Thyroid gland (tissue), 4 donors: ENCODE data around the gene ARID3C. TPM values are rescaled to one million over a fixed set of nuclear protein-coding genes. Genes with fewer than 3 reads are reported as not detected.

Experiments
- DNase-seq, 2 donors: peaks; one replicate each; pipeline ENCODE4 v3.0.0-alpha.2; 2019
- H3K27ac ChIP-seq, 3 donors: fragments of 200-600 bp; sonication (generic); 1 replicate in 2 of 3; 2 replicates in 1 of 3; pipeline ENCODE4 v1.5.1; 2016 to 2019; ENCODE audit warnings: mild to moderate bottlenecking in 1 of 3, moderate library complexity in 1 of 3
- H3K27me3 ChIP-seq: fragments of 200-600 bp; sonication (generic); one replicate; pipeline ENCODE4 v1.5.1; 2019
- H3K36me3 ChIP-seq, 2 donors: fragments of 200-600 bp; sonication (generic); one replicate each; pipeline ENCODE4 v1.5.1; 2016 to 2019
- H3K4me1 ChIP-seq, 2 donors: fragments of 200-600 bp; sonication (generic); one replicate each; pipeline ENCODE4 v1.5.1; 2017 to 2019
- H3K4me3 ChIP-seq, 3 donors: fragments of 200-600 bp; sonication (generic); replicated peaks in 1 of 3; 1 replicate in 2 of 3; 2 replicates in 1 of 3; pipeline ENCODE4 v1.5.1; 2016; ENCODE audit warnings: mild to moderate bottlenecking in 1 of 3
- H3K9me3 ChIP-seq: fragments of 200-600 bp; sonication (generic); one replicate; pipeline ENCODE4 v1.5.1; 2017
- POLR2A ChIP-seq, 2 donors: fragments of 450-650 bp; IDR thresholded peaks; one replicate each; pipeline ENCODE4 v1.6.1; 2017; ENCODE audit warnings: antibody characterized with exemption in 2 of 2, mild to moderate bottlenecking in 2 of 2, moderate library complexity in 1 of 2
- WGBS, 2 donors: methylation state at CpG; one replicate each; pipeline ENCODE4 v1.1.5; 2017; 5-methylcytosine and 5-hydroxymethylcytosine counted together
- intact Hi-C: fragments of 100-400 bp; cut with DNase I; formaldehyde crosslinking; loops from one replicate; pipeline ENCODE4 v1.15.1; 2023
- total RNA-seq, 4 donors: library from RNA; depleted of rRNA; stranded (reverse); fragments of >200 nt; gene quantifications; one replicate each; pipeline ENCODE4 v1.2.3, GENCODE V29; 2016
- TF ChIP-seq, protein P1 (sequence below), 6 experiments: fragments of 200-600 bp in 3 of 6; fragments of 450-650 bp in 3 of 6; sonication (generic) in 3 of 6; IDR thresholded peaks; one replicate each; pipeline ENCODE4 v1.5.1; 2016 to 2019; ENCODE audit warnings: antibody characterized with exemption in 6 of 6, mild to moderate bottlenecking in 2 of 6, inconsistent platforms in 1 of 6, moderate library complexity in 1 of 6

ARID3C gene
- total RNA-seq, 4 donors from 2014 or later = not detected

DNA sequence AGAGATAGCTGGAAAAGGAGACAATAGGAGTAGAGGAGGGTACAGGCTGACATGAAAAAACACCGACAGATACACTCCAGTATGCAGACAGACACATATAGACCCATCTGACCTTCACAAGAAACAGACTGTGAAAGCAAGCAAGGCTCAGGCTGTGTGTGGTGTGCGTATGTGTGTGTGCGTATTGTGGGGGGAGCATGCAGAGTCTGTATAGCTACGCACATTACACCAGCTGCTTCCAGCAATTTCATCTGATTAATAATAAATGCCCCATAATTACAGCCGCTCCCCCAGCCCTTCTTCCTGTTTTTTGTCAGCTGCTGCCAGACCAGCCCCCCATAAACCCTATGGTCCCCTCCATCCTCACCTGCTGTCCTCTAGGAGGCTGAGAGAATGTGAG, 46.1 kb downstream of the ARID3C start:
- intact Hi-C loops = no loop called here
- TF ChIP-seq POLR2A (IDR thresholded peaks at IDR 0.05) = no peak
- TF ChIP-seq, protein P1, sequence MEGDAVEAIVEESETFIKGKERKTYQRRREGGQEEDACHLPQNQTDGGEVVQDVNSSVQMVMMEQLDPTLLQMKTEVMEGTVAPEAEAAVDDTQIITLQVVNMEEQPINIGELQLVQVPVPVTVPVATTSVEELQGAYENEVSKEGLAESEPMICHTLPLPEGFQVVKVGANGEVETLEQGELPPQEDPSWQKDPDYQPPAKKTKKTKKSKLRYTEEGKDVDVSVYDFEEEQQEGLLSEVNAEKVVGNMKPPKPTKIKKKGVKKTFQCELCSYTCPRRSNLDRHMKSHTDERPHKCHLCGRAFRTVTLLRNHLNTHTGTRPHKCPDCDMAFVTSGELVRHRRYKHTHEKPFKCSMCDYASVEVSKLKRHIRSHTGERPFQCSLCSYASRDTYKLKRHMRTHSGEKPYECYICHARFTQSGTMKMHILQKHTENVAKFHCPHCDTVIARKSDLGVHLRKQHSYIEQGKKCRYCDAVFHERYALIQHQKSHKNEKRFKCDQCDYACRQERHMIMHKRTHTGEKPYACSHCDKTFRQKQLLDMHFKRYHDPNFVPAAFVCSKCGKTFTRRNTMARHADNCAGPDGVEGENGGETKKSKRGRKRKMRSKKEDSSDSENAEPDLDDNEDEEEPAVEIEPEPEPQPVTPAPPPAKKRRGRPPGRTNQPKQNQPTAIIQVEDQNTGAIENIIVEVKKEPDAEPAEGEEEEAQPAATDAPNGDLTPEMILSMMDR (IDR thresholded peaks at IDR 0.05) = no peak
- Histone ChIP-seq H3K27ac (no peak overlapping the region), H3K4me1 (peaks cover 0 to 8% of the 10 kb centered on the region in 2 donors), H3K9me3 (no peaks in the 10 kb centered on the region), H3K27me3 (peaks cover 10% of the 10 kb centered on the region), H3K36me3 (no peaks in the 10 kb centered on the region), H3K4me3 (no peak overlapping the region)
- 95 to 97% methylated on average over 5 of the region's 5 CpGs for WGBS, 2 donors
- DNase-seq = no peak

DNA sequence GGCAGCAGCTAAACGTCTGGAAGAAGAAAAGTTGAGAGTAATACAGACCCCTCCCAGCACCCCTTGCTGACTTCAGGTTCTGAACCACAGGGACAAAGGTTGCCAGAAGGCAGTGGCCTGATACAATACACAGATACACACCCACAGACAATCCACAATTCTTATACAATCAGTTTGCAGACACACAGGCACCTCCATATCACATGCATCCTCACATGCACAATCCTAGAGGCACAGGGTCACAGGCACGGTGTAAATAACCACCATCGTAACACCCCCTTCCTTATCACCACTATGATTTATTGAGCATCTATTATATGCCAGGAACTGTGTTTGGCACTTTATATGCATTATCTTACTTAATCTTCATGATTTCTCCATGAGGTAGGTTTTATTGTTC, 47.5 kb downstream of the ARID3C start:
- peaks cover 10% of the 10 kb centered on the region for H3K27me3 ChIP-seq
- H3K4me3 ChIP-seq = no peak overlapping the region
- no peak for DNase-seq
- H3K36me3 ChIP-seq = no peaks in the 10 kb centered on the region
- no peaks in the 10 kb centered on the region for H3K9me3 ChIP-seq
- 88 to 90% methylated on average over 3 of the region's 3 CpGs for WGBS, 2 donors
- H3K27ac ChIP-seq = no peak overlapping the region
- intact Hi-C loops = no loop called here
- peaks cover 0 to 9% of the 10 kb centered on the region in 2 donors for H3K4me1 ChIP-seq
- TF ChIP-seq POLR2A (IDR thresholded peaks at IDR 0.05) = no peak
- TF ChIP-seq, protein P1 (IDR thresholded peaks at IDR 0.05) = no peak

DNA sequence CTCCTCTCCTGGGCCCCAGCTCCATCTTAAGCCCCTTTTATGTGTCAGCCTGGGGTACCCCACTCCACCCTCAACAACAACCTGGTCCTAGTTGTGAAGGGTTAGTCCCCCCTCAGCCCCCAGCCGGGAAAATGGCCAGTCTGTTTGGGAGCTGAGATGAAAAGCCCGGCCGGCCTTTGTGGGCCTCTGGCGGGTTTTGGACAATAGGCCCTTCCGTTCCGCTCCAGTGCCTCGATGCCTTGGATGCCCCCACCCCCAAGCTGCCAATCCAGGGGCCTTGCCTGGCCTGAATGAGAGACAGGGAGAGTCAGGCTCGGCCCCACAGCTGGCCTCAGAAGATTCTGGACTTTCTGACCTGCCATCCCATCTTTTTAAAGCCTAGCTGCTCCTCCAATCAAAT, 48.5 kb downstream of the ARID3C start:
- Histone ChIP-seq H3K27me3 (peaks cover 7% of the 10 kb centered on the region), H3K4me1 (peaks cover 0 to 9% of the 10 kb centered on the region in 2 donors), H3K36me3 (no peaks in the 10 kb centered on the region), H3K4me3 (no peak overlapping the region), H3K9me3 (no peaks in the 10 kb centered on the region), H3K27ac (no peak overlapping the region)
- 56 to 61% methylated on average over 8 of the region's 8 CpGs for WGBS, 2 donors
- DNase-seq = no peak
- TF ChIP-seq, protein P1 (IDR thresholded peaks at IDR 0.05) = no peak
- TF ChIP-seq POLR2A (IDR thresholded peaks at IDR 0.05) = no peak
- intact Hi-C loops = no loop called here

DNA sequence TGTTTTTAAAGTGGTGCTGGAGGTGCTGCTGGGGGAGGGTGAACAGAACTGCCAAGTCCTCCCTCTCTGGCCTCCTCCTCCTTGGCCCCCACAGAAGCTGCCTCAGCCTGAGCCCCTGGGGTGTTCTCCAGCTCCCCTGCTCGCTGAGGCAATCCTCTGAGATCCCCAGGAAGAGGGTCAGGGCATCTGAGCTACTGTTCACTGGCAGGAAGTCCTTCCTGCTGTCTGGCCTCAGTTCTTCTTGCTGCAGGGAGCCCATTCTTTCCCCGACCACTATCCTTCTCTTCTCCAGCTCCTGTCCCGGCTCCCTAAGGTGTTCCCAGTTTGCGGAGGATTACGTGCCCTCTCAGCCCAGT, 49.1 kb downstream of the ARID3C start:
- 89 to 97% methylated on average over 4 to 5 of the region's 5 CpGs for WGBS, 2 donors
- no peak overlapping the region for H3K27ac ChIP-seq
- DNase-seq = no peak
- peaks cover 0 to 9% of the 10 kb centered on the region in 2 donors for H3K4me1 ChIP-seq
- no peak overlapping the region for H3K4me3 ChIP-seq
- TF ChIP-seq POLR2A (IDR thresholded peaks at IDR 0.05) = no peak
- TF ChIP-seq, protein P1 (IDR thresholded peaks at IDR 0.05) = no peak
- no peaks in the 10 kb centered on the region for H3K9me3 ChIP-seq
- intact Hi-C loops = no loop called here
- no peaks in the 10 kb centered on the region for H3K36me3 ChIP-seq
- H3K27me3 ChIP-seq = peaks cover 7% of the 10 kb centered on the region

DNA sequence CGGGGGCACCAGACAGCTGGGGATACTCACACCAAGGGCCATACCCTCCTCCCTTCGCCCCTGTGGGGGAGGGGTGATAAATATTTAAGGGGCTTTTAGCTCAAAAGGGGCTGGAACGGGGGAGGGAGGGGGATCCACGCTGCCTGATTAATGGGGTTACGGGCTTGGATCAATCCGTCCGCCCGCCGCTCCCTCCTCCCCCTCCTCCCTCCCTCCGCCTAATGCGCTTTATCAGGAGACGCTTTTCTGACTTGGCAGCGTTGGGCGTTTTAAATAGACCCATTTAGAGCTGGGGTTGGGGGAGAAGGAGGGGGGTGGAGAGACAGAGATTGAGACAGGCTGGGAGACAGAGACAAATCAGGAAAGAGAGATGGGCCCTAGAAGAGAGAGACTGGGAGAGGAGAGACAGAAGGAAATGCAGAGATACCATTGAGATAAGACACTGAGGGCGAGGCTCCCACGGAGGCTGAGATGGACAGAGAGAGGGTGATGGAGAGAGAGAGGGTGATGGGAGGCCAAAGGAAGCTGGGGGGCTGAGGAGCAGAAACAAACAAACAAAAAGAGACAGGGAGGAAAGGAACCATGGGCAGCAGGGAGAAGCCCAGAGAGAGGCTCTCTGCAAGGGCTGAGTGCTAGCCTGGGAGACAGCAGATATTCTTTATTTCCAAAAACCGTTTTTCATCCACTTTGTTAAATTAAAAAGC, 49.6 kb downstream of the ARID3C start:
- Histone ChIP-seq H3K27ac (no peak overlapping the region), H3K9me3 (no peaks in the 10 kb centered on the region), H3K27me3 (peaks cover 7% of the 10 kb centered on the region), H3K4me1 (peaks cover 0 to 9% of the 10 kb centered on the region in 2 donors), H3K4me3 (no peak overlapping the region), H3K36me3 (no peaks in the 10 kb centered on the region)
- intact Hi-C loops = no loop called here
- TF ChIP-seq, protein P1 (IDR thresholded peaks at IDR 0.05) = no peak
- no peak for TF ChIP-seq POLR2A (IDR thresholded peaks at IDR 0.05)
- 44 to 46% methylated on average over 16 to 17 of the region's 17 CpGs for WGBS, 2 donors
- no peak for DNase-seq
